Glutamatergic neuron (in vitro differentiated cells): ENCODE data around the gene CNST. TPM values are rescaled to one million over a fixed set of nuclear protein-coding genes. Genes with fewer than 3 reads are reported as not detected.
A peak's percentile ranks its signal among the peaks of the same experiment; 100 is the strongest.

Source experiments
- DNase-seq: peaks from one replicate; pipeline ENCODE4 v3.0.0; 2022
- H3K27ac Mint-ChIP-seq: one replicate; pipeline ENCODE4 v1.8.0; 2020; ENCODE audit warnings: mild to moderate bottlenecking, mixed read lengths, inconsistent platforms; ENCODE audit not compliant: unreplicated experiment
- H3K27me3 Mint-ChIP-seq: one replicate; pipeline ENCODE4 v1.8.0; 2020; ENCODE audit warnings: mild to moderate bottlenecking, moderate library complexity, mixed read lengths, inconsistent platforms; ENCODE audit not compliant: unreplicated experiment
- H3K36me3 Mint-ChIP-seq: one replicate; pipeline ENCODE4 v1.8.0; 2020; ENCODE audit warnings: mild to moderate bottlenecking, mixed read lengths, inconsistent platforms; ENCODE audit not compliant: unreplicated experiment
- H3K4me1 Mint-ChIP-seq: one replicate; pipeline ENCODE4 v1.8.0; 2020; ENCODE audit warnings: mild to moderate bottlenecking, low read depth, mixed read lengths, inconsistent platforms; ENCODE audit not compliant: unreplicated experiment
- H3K4me3 Mint-ChIP-seq: one replicate; pipeline ENCODE4 v1.8.0; 2020; ENCODE audit warnings: mild to moderate bottlenecking, mixed read lengths, inconsistent platforms; ENCODE audit not compliant: unreplicated experiment
- H3K9me3 Mint-ChIP-seq: one replicate; pipeline ENCODE4 v1.8.0; 2020; ENCODE audit warnings: mild to moderate bottlenecking, moderate library complexity, mixed read lengths, inconsistent platforms; ENCODE audit not compliant: unreplicated experiment
- total RNA-seq: library from RNA; stranded (reverse); fragmentation: NEBNext Ultra II Directional; extraction: Animal tissue kit (Norgen Biotek cat#: 25700); gene quantifications from one replicate; pipeline ENCODE4 v1.2.1, GENCODE V29; 2021; ENCODE audit not compliant: unreplicated experiment
- TF ChIP-seq, protein P1 (sequence below): fragments of 200-600 bp; sonication (generic); IDR thresholded peaks from one replicate; pipeline ENCODE4 v1.5.0; 2021; ENCODE audit not compliant: partially characterized antibody, unreplicated experiment

The CNST gene
- total RNA-seq, 1 donor from 2014 or later, result 87.2 TPM

DNA sequence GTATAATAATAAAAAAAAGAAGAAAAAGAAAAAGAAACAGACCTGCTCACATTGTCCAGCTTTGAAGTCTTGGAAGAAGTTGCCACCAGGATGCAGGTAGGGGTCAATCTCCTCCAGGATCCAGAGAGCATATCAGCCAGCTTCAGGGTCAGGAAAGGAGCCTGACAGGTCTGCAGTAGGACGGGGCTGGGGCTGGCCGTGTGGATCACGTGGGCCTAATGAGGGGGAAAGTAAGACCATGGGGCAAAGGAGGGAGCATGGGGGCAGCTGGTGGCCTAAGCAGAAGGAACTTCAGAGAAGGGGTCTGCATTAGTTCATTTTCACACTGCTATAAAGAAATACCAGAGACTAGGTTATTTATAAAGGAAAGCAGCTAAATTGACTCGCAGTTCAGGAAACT lies 39.9 kb upstream of the CNST start:
- Mint-ChIP-seq H3K9me3 (peaks cover 14% of the 10 kb centered on the region), H3K36me3 (peaks cover 9% of the 10 kb centered on the region), H3K4me3 (no peak overlapping the region), H3K27ac (no peak overlapping the region), H3K27me3 (peaks cover 3% of the 10 kb centered on the region), H3K4me1 (no peaks in the 10 kb centered on the region)
- TF ChIP-seq, protein P1, sequence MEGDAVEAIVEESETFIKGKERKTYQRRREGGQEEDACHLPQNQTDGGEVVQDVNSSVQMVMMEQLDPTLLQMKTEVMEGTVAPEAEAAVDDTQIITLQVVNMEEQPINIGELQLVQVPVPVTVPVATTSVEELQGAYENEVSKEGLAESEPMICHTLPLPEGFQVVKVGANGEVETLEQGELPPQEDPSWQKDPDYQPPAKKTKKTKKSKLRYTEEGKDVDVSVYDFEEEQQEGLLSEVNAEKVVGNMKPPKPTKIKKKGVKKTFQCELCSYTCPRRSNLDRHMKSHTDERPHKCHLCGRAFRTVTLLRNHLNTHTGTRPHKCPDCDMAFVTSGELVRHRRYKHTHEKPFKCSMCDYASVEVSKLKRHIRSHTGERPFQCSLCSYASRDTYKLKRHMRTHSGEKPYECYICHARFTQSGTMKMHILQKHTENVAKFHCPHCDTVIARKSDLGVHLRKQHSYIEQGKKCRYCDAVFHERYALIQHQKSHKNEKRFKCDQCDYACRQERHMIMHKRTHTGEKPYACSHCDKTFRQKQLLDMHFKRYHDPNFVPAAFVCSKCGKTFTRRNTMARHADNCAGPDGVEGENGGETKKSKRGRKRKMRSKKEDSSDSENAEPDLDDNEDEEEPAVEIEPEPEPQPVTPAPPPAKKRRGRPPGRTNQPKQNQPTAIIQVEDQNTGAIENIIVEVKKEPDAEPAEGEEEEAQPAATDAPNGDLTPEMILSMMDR, result no peak
- DNase-seq, result no peak

DNA sequence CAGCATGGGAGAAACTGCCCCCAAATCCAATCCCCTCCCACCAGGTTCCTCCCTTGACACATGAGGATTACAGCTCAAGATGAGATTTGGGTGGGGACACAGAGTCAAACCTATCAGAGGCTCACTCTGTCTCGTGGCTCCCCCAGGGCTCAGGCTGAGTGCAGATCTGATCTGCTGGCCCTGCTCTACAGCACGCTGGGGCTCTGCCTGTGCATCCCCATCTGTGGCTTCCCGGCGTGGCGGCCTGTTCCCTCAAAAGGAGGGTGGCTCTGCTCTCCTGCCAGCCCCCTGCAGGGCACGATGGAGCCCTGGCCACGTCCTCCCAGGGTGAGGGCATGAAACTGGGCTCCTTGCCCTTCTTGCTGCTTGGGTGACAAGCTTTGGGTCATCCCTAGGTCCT lies 39.3 kb upstream of the CNST start:
- no peak overlapping the region for H3K27ac Mint-ChIP-seq
- DNase-seq, result no peak
- H3K27me3 Mint-ChIP-seq, result peaks cover 4% of the 10 kb centered on the region
- TF ChIP-seq, protein P1, result no peak
- H3K9me3 Mint-ChIP-seq, result peaks cover 12% of the 10 kb centered on the region
- no peak overlapping the region for H3K4me3 Mint-ChIP-seq
- H3K36me3 Mint-ChIP-seq, result peaks cover 11% of the 10 kb centered on the region
- no peaks in the 10 kb centered on the region for H3K4me1 Mint-ChIP-seq

DNA sequence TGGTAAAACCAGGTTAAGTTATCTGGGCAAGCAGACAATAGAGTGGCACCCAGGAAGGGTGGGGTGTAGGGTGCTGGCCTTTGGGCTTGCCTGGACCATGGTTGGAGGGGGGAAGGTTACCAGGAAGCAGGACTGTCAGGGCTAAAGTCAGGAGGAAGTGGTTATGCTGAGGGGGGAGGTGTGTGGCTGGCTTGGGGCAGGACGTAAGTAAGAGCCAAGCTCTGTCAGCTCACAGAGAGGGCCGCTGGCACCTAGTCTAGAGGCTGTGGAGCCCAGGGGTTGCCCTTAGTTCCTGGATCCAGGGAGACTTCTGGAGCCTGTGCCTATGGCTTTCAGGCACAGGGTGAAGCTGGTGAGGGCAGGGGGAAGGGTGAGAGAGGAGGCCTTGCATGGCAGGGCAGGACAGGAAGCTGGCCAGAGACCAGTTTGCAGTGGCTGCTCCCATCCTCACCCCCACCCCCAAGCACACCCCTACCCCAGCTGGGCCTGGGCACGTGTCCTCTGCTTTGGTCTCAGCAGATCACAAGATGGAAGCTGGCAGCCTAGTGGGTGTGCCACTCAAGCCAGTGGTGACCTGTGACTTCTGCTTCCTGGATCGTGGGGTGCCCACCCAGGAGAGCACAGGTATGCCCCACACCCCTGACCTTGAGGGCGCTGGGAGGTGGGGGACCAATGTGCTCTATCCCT lies 38.7 kb upstream of the CNST start:
- H3K4me1 Mint-ChIP-seq, result no peaks in the 10 kb centered on the region
- H3K9me3 Mint-ChIP-seq, result peaks cover 11% of the 10 kb centered on the region
- DNase-seq, result no peak
- TF ChIP-seq, protein P1, result no peak
- H3K27ac Mint-ChIP-seq, result no peak overlapping the region
- H3K4me3 Mint-ChIP-seq, result no peak overlapping the region
- peaks cover 4% of the 10 kb centered on the region for H3K27me3 Mint-ChIP-seq
- H3K36me3 Mint-ChIP-seq, result peaks cover 11% of the 10 kb centered on the region

DNA sequence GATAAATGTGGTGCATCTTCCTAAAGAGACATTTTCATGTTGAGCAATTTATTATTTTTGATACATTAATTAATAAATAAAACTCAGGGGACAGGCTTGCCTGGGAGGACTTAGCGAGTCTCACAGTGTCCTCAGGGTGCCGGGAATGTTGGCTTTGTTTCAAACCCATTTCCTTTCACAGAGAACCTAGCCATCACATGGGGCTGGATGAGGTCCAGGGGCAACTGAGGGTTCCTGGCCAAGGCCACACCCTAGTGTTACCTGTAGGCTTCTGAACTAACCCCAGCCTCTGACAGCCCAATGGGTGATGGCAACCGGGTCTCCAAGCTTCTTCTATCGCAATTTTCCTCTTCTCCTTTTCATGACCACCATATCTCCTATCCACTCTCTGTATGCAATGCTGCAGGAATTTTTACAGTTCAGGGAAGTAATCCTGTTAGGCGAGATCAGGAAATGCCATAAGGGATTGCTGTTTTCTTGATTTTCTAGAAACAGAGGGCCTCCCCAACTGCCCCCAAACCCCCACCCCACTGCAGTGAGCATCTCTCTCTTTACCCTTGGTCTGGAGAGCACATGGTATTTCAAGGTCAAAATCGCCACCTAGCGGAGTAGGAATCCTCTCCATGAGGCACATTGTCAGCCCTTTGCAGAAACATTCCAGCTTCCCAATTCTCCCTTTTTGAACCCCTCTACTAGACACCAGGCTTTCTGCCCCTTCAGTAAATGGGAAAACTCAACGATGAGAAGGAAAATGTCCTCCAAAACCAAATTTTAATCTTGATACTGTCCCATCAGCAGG lies 37.1 kb upstream of the CNST start:
- H3K9me3 Mint-ChIP-seq, result peaks cover 9% of the 10 kb centered on the region

More for the DNA sequence above, 37.1 kb upstream of the CNST start:
- no peak for DNase-seq
- peak overlapping the region; percentile 20 for H3K4me3 Mint-ChIP-seq
- H3K4me1 Mint-ChIP-seq, result no peaks in the 10 kb centered on the region
- H3K27ac Mint-ChIP-seq, result no peak overlapping the region
- H3K36me3 Mint-ChIP-seq, result peaks cover 11% of the 10 kb centered on the region
- H3K27me3 Mint-ChIP-seq, result peaks cover 4% of the 10 kb centered on the region
- TF ChIP-seq, protein P1, result no peak
